ENCODE data around the gene CRAT.
A peak's percentile ranks its signal among the peaks of the same experiment; 100 is the strongest.

Gene CRAT

GRCh38 chr9:129108805-129109536 lies 1.6 kb downstream of the CRAT start:
- no peak for DNase-seq

- DNase-seq = no peak
Measured at GRCh38 chr9:129108083-129108804, 2.3 kb downstream of the CRAT start.

- no peak for DNase-seq
Measured at GRCh38 chr9:129107651-129108050, 2.9 kb downstream of the CRAT start.

GRCh38 chr9:129105857-129106694 lies 4.5 kb downstream of the CRAT start:
- no peak for DNase-seq

- DNase-seq = no peak
Measured at GRCh38 chr9:129104051-129104450, 6.5 kb downstream of the CRAT start.

- DNase-seq = no peak
Measured at GRCh38 chr9:129103595-129103965, 7.0 kb downstream of the CRAT start.

- peak; percentile 35 for DNase-seq
Measured at GRCh38 chr9:129102791-129103594, 7.6 kb downstream of the CRAT start.

- DNase-seq = no peak
Measured at GRCh38 chr9:129102095-129102525, 8.5 kb downstream of the CRAT start.

- no peak for DNase-seq
Measured at GRCh38 chr9:129101279-129101678, 9.3 kb downstream of the CRAT start.

- no peak for DNase-seq
Measured at GRCh38 chr9:129100383-129101169, 10.0 kb downstream of the CRAT start.

- no peak for DNase-seq
Measured at GRCh38 chr9:129098328-129098727, 12.3 kb downstream of the CRAT start.

- no peak for DNase-seq
Measured at GRCh38 chr9:129097671-129098306, 12.8 kb downstream of the CRAT start.

GRCh38 chr9:129095908-129096307 lies 14.7 kb downstream of the CRAT start:
- no peak for DNase-seq

- no peak for DNase-seq
Measured at GRCh38 chr9:129095170-129095667, 15.4 kb downstream of the CRAT start.

GRCh38 chr9:129094387-129095169 lies 16.0 kb downstream of the CRAT start:
- no peak for DNase-seq

- no peak for DNase-seq
Measured at GRCh38 chr9:129093602-129094386, 16.8 kb downstream of the CRAT start.

- no peak for DNase-seq
Measured at GRCh38 chr9:129089246-129089645, 21.3 kb downstream of the CRAT start.

- DNase-seq = no peak
Measured at GRCh38 chr9:129084087-129084486, 26.5 kb downstream of the CRAT start.

- DNase-seq = no peak
Measured at GRCh38 chr9:129081388-129081904, 29.1 kb downstream of the CRAT start.

Data from CD4-positive, alpha-beta T cell treated with Interleukin-17A for 4 hours (primary cell).